HPDE6-E6E7 (cell line): ENCODE results near the gene ACY1.

Experiments used
- DNase-seq: peaks from one replicate; pipeline ENCODE4 v3.0.0; 2011; ENCODE audit warnings: missing footprints; ENCODE audit errors: extremely low spot score

The ACY1 gene

GRCh38 chr3:51945926-51946705, 37.2 kb upstream of the ACY1 start:
- no peak for DNase-seq

GRCh38 chr3:51946796-51947195, 36.5 kb upstream of the ACY1 start:
- no peak for DNase-seq

- DNase-seq, result no peak
Observed at GRCh38 chr3:51947215-51947900, 36.0 kb upstream of the ACY1 start.

GRCh38 chr3:51948016-51948580, 35.2 kb upstream of the ACY1 start:
- DNase-seq, result no peak

- DNase-seq, result no peak
Observed at GRCh38 chr3:51949121-51949520, 34.2 kb upstream of the ACY1 start.

- DNase-seq, result no peak
Observed at GRCh38 chr3:51950899-51951298, 32.4 kb upstream of the ACY1 start.

- DNase-seq, result no peak
Observed at GRCh38 chr3:51953445-51953844, 29.9 kb upstream of the ACY1 start.

GRCh38 chr3:51954105-51954504, 29.2 kb upstream of the ACY1 start:
- DNase-seq, result no peak

- no peak for DNase-seq
Observed at GRCh38 chr3:51954713-51955112, 28.6 kb upstream of the ACY1 start.

GRCh38 chr3:51955175-51955892, 28.0 kb upstream of the ACY1 start, which contains the start of gene GPR62:
GPR62 (plus strand) TSS chr3:51955381; CDS start chr3:51955653, 272 bp downstream.
- no peak for DNase-seq

GRCh38 chr3:51955893-51956770, 27.2 kb upstream of the ACY1 start:
- no peak for DNase-seq

- no peak for DNase-seq
Observed at GRCh38 chr3:51957520-51958205, 25.7 kb upstream of the ACY1 start.

GRCh38 chr3:51958603-51959521, 24.5 kb upstream of the ACY1 start:
- DNase-seq, result no peak

- no peak for DNase-seq
Observed at GRCh38 chr3:51959651-51960050, 23.7 kb upstream of the ACY1 start.

- DNase-seq, result no peak
Observed at GRCh38 chr3:51960386-51960785, 22.9 kb upstream of the ACY1 start.

- DNase-seq, result no peak
Observed at GRCh38 chr3:51961011-51961410, 22.3 kb upstream of the ACY1 start.

GRCh38 chr3:51961602-51962569, 21.4 kb upstream of the ACY1 start:
- DNase-seq, result no peak

- DNase-seq, result no peak
Observed at GRCh38 chr3:51962854-51963530, 20.3 kb upstream of the ACY1 start.
